ENCODE results near the gene AQP7.

The AQP7 gene

DNA sequence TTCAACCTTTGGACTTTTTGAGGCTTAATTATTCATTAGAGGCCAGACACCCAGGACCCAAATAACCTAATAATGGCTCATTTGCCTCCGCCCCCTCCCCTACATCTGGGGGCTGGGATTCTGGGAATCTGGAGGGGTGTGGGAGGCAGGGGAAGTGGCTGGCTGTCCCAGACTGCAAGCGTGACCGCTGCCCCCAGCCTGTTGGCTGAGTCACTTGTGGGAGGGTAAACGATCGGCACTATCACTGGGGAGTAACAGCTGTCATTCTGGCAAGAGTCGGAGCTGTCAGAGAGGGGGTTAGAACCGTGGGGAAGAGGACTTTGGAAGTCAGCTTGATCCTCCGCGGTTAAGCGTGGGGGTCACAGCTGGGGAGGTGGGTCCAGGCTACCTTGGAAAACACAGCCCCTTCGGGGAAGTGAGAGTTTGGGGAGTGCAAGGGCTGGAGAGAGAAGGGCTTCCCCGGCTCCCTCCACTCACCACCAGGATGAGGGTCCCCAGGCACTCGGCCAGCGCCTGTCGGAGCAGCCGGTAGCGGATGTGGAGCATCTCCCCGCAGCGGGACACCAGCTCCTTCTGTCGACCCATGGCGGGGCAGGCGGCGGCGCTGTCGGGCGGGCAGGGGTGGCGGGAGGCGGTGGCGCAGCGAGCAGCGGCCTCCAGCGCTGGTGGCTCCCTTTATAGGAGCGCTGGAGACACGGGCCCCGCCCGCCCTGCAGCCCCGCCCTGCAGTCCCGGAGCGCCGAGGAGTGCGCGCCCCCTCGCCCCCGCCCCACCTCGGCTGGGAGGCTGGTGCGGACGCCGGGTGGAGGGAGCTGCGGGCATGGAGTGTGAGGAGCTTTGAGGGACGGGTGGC lies 44.8 kb upstream of the AQP7 start, which contains the start of gene AQP3:
AQP3 (minus strand) TSS at position 648 of the 853 bp plus-strand sequence; CDS start at position 585, 63 bp downstream.
- H3K36me3 ChIP-seq (ENCODE audit: control insufficient read depth in 2 of 2, insufficient read depth in 1 of 2, low read length in 2 of 2), result no peaks in the 10 kb centered on the region
- ChIA-PET POLR2A (interaction anchor here (0.7 to 2.4 kb wide), 7 partner anchors 11 to 189 kb away, joined by 3 to 11 read pairs (median 5); partner anchors contain the start of genes ANKRD18B, NFX1 and NOL6), CTCF (interaction anchor here (0.6 to 14.8 kb wide), 13 partner anchors 9 to 1068 kb away, joined by 3 to 176 read pairs (median 7); partner anchors contain the start of gene NOL6)
- no peaks in the 10 kb centered on the region for H3K9me3 ChIP-seq (ENCODE audit: control insufficient read depth, insufficient read depth, low read depth, low read length)
- H3K4me3 ChIP-seq (ENCODE audit: low read depth, low read length), result peak within 1 kb of the TSS; percentile 46
- no peaks in the 10 kb centered on the region; the same call in 1 of the 2 replicates for H3K4me1 ChIP-seq (ENCODE audit: control insufficient read depth, insufficient read depth, low read length)
- H3K27ac ChIP-seq (ENCODE audit: extremely low read depth, low read depth, low read length), result no peak within 1 kb of the TSS; the same call in 1 of the 2 replicates
- TF ChIP-seq, protein P1, sequence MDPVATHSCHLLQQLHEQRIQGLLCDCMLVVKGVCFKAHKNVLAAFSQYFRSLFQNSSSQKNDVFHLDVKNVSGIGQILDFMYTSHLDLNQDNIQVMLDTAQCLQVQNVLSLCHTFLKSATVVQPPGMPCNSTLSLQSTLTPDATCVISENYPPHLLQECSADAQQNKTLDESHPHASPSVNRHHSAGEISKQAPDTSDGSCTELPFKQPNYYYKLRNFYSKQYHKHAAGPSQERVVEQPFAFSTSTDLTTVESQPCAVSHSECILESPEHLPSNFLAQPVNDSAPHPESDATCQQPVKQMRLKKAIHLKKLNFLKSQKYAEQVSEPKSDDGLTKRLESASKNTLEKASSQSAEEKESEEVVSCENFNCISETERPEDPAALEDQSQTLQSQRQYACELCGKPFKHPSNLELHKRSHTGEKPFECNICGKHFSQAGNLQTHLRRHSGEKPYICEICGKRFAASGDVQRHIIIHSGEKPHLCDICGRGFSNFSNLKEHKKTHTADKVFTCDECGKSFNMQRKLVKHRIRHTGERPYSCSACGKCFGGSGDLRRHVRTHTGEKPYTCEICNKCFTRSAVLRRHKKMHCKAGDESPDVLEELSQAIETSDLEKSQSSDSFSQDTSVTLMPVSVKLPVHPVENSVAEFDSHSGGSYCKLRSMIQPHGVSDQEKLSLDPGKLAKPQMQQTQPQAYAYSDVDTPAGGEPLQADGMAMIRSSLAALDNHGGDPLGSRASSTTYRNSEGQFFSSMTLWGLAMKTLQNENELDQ (tag by site-specific recombination; IDR thresholded peaks at IDR 0.05; ENCODE audit: low read depth), result no peak
- TF ChIP-seq SALL2 (tag by site-specific recombination; IDR thresholded peaks at IDR 0.05; ENCODE audit: borderline replicate concordance) (no peak), ZSCAN30 (tag by site-specific recombination; IDR thresholded peaks at IDR 0.05) (no peak), ZNF266 (tag by site-specific recombination; IDR thresholded peaks at IDR 0.05; ENCODE audit: low read depth) (no peak), ZNF248 (tag by site-specific recombination; IDR thresholded peaks at IDR 0.05) (no peak), ZNF548 (tag by site-specific recombination; IDR thresholded peaks at IDR 0.05) (no peak), ZNF121 (tag by site-specific recombination; IDR thresholded peaks at IDR 0.05) (no peak), SETDB1 (IDR thresholded peaks at IDR 0.05; ENCODE audit: insufficient read length, low read length) (no peak), ZNF19 (tag by site-specific recombination; IDR thresholded peaks at IDR 0.05; ENCODE audit: low read depth) (no peak), ZSCAN16 (tag by site-specific recombination; IDR thresholded peaks at IDR 0.05) (no peak), PRDM1 (tag by site-specific recombination; IDR thresholded peaks at IDR 0.05) (peak; percentile 86), ZNF624 (tag by site-specific recombination; IDR thresholded peaks at IDR 0.05) (no peak), ZNF423 (tag by site-specific recombination; IDR thresholded peaks at IDR 0.05) (no peak), ZBTB7A (tag by site-specific recombination; IDR thresholded peaks at IDR 0.05; ENCODE audit: low read depth) (no peak), ZNF521 (tag by site-specific recombination; IDR thresholded peaks at IDR 0.05) (no peak), ZNF211 (tag by site-specific recombination; IDR thresholded peaks at IDR 0.05; ENCODE audit: low read depth) (no peak)
- TF ChIP-seq, protein P2, sequence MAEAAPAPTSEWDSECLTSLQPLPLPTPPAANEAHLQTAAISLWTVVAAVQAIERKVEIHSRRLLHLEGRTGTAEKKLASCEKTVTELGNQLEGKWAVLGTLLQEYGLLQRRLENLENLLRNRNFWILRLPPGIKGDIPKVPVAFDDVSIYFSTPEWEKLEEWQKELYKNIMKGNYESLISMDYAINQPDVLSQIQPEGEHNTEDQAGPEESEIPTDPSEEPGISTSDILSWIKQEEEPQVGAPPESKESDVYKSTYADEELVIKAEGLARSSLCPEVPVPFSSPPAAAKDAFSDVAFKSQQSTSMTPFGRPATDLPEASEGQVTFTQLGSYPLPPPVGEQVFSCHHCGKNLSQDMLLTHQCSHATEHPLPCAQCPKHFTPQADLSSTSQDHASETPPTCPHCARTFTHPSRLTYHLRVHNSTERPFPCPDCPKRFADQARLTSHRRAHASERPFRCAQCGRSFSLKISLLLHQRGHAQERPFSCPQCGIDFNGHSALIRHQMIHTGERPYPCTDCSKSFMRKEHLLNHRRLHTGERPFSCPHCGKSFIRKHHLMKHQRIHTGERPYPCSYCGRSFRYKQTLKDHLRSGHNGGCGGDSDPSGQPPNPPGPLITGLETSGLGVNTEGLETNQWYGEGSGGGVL (tag by site-specific recombination; IDR thresholded peaks at IDR 0.05), result peak; percentile 79
- TF ChIP-seq, protein P3, sequence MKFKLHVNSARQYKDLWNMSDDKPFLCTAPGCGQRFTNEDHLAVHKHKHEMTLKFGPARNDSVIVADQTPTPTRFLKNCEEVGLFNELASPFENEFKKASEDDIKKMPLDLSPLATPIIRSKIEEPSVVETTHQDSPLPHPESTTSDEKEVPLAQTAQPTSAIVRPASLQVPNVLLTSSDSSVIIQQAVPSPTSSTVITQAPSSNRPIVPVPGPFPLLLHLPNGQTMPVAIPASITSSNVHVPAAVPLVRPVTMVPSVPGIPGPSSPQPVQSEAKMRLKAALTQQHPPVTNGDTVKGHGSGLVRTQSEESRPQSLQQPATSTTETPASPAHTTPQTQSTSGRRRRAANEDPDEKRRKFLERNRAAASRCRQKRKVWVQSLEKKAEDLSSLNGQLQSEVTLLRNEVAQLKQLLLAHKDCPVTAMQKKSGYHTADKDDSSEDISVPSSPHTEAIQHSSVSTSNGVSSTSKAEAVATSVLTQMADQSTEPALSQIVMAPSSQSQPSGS (tag by site-specific recombination; IDR thresholded peaks at IDR 0.05; ENCODE audit: low read depth), result no peak
- TF ChIP-seq, protein P4, sequence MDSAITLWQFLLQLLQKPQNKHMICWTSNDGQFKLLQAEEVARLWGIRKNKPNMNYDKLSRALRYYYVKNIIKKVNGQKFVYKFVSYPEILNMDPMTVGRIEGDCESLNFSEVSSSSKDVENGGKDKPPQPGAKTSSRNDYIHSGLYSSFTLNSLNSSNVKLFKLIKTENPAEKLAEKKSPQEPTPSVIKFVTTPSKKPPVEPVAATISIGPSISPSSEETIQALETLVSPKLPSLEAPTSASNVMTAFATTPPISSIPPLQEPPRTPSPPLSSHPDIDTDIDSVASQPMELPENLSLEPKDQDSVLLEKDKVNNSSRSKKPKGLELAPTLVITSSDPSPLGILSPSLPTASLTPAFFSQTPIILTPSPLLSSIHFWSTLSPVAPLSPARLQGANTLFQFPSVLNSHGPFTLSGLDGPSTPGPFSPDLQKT (IDR thresholded peaks at IDR 0.05; ENCODE audit: borderline replicate concordance, low read depth, low read length), result no peak
- TF ChIP-seq, protein P5, sequence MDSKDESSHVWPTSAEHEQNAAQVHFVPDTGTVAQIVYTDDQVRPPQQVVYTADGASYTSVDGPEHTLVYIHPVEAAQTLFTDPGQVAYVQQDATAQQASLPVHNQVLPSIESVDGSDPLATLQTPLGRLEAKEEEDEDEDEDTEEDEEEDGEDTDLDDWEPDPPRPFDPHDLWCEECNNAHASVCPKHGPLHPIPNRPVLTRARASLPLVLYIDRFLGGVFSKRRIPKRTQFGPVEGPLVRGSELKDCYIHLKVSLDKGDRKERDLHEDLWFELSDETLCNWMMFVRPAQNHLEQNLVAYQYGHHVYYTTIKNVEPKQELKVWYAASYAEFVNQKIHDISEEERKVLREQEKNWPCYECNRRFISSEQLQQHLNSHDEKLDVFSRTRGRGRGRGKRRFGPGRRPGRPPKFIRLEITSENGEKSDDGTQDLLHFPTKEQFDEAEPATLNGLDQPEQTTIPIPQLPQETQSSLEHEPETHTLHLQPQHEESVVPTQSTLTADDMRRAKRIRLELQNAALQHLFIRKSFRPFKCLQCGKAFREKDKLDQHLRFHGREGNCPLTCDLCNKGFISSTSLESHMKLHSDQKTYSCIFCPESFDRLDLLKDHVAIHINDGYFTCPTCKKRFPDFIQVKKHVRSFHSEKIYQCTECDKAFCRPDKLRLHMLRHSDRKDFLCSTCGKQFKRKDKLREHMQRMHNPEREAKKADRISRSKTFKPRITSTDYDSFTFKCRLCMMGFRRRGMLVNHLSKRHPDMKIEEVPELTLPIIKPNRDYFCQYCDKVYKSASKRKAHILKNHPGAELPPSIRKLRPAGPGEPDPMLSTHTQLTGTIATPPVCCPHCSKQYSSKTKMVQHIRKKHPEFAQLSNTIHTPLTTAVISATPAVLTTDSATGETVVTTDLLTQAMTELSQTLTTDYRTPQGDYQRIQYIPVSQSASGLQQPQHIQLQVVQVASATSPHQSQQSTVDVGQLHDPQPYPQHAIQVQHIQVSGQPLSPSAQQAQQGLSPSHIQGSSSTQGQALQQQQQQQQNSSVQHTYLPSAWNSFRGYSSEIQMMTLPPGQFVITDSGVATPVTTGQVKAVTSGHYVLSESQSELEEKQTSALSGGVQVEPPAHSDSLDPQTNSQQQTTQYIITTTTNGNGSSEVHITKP (tag by site-specific recombination; IDR thresholded peaks at IDR 0.05), result peak; percentile 69
- TF ChIP-seq, protein P6, sequence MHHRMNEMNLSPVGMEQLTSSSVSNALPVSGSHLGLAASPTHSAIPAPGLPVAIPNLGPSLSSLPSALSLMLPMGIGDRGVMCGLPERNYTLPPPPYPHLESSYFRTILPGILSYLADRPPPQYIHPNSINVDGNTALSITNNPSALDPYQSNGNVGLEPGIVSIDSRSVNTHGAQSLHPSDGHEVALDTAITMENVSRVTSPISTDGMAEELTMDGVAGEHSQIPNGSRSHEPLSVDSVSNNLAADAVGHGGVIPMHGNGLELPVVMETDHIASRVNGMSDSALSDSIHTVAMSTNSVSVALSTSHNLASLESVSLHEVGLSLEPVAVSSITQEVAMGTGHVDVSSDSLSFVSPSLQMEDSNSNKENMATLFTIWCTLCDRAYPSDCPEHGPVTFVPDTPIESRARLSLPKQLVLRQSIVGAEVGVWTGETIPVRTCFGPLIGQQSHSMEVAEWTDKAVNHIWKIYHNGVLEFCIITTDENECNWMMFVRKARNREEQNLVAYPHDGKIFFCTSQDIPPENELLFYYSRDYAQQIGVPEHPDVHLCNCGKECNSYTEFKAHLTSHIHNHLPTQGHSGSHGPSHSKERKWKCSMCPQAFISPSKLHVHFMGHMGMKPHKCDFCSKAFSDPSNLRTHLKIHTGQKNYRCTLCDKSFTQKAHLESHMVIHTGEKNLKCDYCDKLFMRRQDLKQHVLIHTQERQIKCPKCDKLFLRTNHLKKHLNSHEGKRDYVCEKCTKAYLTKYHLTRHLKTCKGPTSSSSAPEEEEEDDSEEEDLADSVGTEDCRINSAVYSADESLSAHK (tag by site-specific recombination; IDR thresholded peaks at IDR 0.05), result no peak
- TF ChIP-seq, protein P7, sequence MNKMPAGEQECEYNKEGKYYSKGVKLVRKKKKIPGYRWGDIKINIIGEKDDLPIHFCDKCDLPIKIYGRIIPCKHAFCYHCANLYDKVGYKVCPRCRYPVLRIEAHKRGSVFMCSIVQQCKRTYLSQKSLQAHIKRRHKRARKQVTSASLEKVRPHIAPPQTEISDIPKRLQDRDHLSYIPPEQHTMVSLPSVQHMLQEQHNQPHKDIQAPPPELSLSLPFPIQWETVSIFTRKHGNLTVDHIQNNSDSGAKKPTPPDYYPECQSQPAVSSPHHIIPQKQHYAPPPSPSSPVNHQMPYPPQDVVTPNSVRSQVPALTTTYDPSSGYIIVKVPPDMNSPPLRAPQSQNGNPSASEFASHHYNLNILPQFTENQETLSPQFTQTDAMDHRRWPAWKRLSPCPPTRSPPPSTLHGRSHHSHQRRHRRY (tag by site-specific recombination; IDR thresholded peaks at IDR 0.05), result no peak

Measured in HEK293 (cell line).